HL-60 (cell line): ENCODE measurements around the gene CALB2.

Source experiments
- DNase-seq, 2 experiments: peaks; one replicate each; pipeline ENCODE4 v3.0.0-alpha.2; 2010 to 2020; ENCODE audit warnings: low read depth in 1 of 2, low spot score in 1 of 2
- H3K27ac ChIP-seq: fragments of 250-450 bp; sonication (Bioruptor Pico); replicated peaks from 2 replicates; pipeline ENCODE4 v1.5.1; 2020; ENCODE audit warnings: mild to moderate bottlenecking, moderate library complexity
- H3K27me3 ChIP-seq: fragments of 250-450 bp; sonication (Bioruptor Pico); 2 replicates; pipeline ENCODE4 v1.5.1; 2021; ENCODE audit warnings: mild to moderate bottlenecking, moderate library complexity; ENCODE audit not compliant: insufficient read depth, poor library complexity, severe bottlenecking
- H3K4me3 ChIP-seq: replicated peaks from 2 replicates; pipeline ENCODE4 v1.5.1; 2011; ENCODE audit warnings: mild to moderate bottlenecking, control low read depth, low read length; ENCODE audit not compliant: insufficient read depth
- CTCF ChIP-seq: IDR thresholded peaks from one replicate; pipeline ENCODE4 v1.5.1; 2011; ENCODE audit warnings: low read length, control low read depth, inconsistent platforms; ENCODE audit not compliant: insufficient read depth
- GABPA ChIP-seq: IDR thresholded peaks from 2 replicates; pipeline ENCODE4 v1.6.1; 2012; ENCODE audit warnings: low read depth
- POLR2AphosphoS5 ChIP-seq: IDR thresholded peaks from 2 replicates; pipeline ENCODE4 v1.6.1; 2012; ENCODE audit warnings: low read depth
- REST ChIP-seq: IDR thresholded peaks from 2 replicates; pipeline ENCODE4 v1.6.1; 2012; ENCODE audit warnings: low read depth; ENCODE audit not compliant: insufficient replicate concordance
- SPI1 ChIP-seq: IDR thresholded peaks from 2 replicates; pipeline ENCODE4 v1.6.1; 2012; ENCODE audit warnings: low read depth, mild to moderate bottlenecking, borderline replicate concordance

The CALB2 gene

GRCh38 chr16:71406724-71407123 is 48.2 kb downstream of the CALB2 start:
- DNase-seq, result no peak
- no peak for TF ChIP-seq CTCF
- peak; percentile 53; the same call in 1 of the 2 replicates for TF ChIP-seq POLR2AphosphoS5
- TF ChIP-seq GABPA, result no peak
- no peak for TF ChIP-seq REST
- no peak for TF ChIP-seq SPI1
- Histone ChIP-seq H3K27ac (no peak overlapping the region), H3K4me3 (no peak overlapping the region), H3K27me3 (peaks cover 12% of the 10 kb centered on the region)

- Histone ChIP-seq H3K27me3 (peaks cover 12% of the 10 kb centered on the region), H3K27ac (no peak overlapping the region), H3K4me3 (no peak overlapping the region)
- TF ChIP-seq POLR2AphosphoS5 (no peak), REST (no peak), GABPA (no peak), CTCF (no peak), SPI1 (no peak; the same call in 1 of the 2 replicates)
- peak in 1 of 2 experiments; percentile 10 for DNase-seq
These were observed 49.2 kb downstream of the CALB2 start for GRCh38 chr16:71407731-71408130.

- H3K27me3 ChIP-seq, result peaks cover 12% of the 10 kb centered on the region
- no peak for DNase-seq
- TF ChIP-seq CTCF (no peak), GABPA (no peak), REST (no peak), SPI1 (no peak), POLR2AphosphoS5 (no peak)
These were observed 50.0 kb downstream of the CALB2 start for GRCh38 chr16:71408536-71408935.

More at GRCh38 chr16:71408536-71408935, 50.0 kb downstream of the CALB2 start:
- no peak overlapping the region for H3K27ac ChIP-seq
- no peak overlapping the region for H3K4me3 ChIP-seq
